Stimulated activated CD8-positive, alpha-beta memory T cell treated with anti-CD3 and anti-CD28 coated beads, Interleukin-4, amount 100 ng/mL, for 1 hour (primary cell): ENCODE results near the gene AZU1.
"Not testable (repeated sequence)": the region's sequence is repeated elsewhere in the genome, so short reads cannot be mapped to it uniquely, and the experiment has no call there.

Experiments
- DNase-seq, 2 donors: peaks; one replicate each; pipeline ENCODE4 v3.0.0-alpha.2; 2020; ENCODE audit warnings: low read depth in 2 of 2, low spot score in 1 of 2

AZU1 gene

DNA sequence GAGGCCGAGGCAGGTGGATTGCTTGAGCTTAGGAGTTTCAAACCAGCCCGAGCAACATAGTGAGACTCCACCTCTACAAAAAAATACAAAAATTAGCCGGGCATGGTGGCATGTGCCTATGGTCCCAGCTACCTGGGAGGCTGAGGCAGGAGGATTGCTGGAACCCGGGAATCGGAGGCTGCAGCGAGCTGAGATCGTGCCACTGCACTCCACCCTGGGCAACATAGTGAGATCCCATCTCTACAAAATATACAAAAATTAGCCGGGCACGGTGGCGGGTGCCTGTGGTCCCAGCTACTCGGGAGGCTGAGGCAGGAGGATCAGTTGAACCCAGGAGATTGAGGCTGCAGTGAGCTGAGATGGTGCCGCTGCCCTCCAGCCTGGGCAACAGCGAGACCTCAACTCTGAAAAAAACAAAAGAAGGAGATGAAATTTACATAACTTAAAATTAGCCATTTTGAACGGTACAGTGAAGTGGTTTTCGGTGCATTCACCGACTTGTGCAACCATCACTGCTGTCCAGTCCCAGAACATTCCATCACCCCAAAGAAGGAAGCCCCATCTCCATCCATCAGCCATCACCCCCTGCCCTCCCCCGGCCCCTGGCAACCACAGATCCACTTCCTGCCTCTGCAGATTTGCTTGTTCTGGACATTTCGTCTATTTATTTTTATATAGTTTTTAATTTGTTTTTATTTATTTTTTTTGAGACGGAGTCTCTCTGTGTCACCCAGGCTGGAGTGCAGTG, 1.6 kb upstream of the AZU1 start:
- DNase-seq: no peak

DNA sequence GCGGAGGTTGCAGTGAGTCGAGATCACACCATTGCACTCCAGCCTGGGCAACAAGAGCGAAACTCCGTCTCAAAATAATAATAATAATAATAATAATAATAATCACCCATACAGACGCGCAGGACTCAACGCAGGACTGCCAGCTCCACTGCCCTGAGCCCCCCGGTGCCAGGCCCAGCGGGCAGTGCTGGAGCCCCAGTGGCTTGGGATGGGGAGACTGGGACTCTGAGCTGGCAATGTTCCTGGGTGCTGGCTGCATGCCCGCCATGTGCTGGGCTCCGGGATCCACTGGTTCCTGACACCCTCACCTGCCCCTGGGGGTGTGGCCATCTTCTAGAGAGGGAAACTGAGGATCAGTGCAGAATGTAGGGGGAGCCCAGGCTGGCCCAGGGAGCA, 325 bp upstream of the AZU1 start:
- DNase-seq: no peak

DNA sequence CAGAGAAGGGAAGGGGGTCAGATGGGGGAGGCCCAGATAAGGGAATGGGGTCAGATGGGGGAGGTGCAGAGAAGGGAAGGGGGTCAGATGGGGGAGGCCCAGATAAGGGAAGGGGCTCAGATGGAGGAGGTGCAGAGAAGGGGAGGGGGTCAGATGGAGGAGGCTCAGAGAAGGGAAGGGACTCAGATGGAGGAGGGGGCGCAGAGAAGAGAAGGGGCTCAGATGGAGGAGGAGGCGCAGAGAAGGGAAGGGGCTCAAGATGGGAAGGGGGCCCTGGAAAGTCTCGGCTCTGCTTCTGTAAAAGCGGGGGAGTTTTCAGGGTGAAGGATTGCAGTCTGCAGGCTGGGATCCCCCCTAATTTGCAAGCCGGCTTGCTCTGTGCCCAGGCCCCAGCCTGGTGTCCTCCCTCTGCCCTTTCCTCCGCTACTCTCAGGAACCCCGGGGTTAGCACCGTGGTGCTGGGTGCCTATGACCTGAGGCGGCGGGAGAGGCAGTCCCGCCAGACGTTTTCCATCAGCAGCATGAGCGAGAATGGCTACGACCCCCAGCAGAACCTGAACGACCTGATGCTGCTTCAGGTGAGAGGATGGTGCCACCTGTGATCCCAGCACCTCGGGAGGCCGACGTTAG, 1.6 kb downstream of the AZU1 start:
- no peak for DNase-seq

DNA sequence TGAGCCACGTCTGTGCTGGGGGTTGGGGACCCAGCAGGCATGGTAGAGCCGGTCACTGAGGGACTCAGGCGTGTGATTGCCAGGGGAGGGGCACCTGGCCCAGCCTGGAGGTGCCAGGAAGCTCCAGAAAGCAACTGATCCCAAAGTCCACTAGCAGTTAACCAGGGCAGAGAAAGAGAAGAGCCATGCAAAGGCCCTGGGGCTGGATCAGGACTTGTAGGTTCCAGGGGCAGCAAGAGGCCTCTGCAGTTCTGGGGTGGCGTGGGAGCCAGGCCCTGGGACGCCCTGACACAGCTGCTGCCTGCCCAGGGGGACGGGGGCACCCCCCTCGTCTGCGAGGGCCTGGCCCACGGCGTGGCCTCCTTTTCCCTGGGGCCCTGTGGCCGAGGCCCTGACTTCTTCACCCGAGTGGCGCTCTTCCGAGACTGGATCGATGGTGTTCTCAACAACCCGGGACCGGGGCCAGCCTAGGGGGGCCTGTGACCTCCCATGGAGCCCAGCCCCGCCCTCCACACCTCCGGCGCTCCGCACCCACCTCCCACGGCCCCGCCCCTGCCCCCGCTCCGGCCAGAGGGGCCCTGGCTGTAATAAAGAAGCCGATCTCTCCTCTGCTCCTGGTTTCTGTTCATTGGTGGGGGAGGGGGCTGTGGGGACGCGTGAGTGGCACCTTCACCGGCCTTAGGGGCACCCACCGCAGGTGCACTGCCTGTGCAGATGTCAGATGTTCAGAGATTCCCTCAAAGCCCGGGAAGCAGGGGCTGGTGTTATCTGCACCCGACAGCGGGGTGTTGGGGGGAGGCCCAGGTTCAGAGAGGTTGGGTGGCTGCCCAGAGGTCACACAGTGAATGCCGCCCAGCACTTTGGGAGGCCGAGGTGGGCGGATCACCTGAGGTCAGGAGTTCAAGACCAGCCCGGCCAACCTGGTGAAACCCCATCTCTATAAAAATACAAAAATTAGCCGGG, 4.1 kb downstream of the AZU1 start:
- DNase-seq: no peak

DNA sequence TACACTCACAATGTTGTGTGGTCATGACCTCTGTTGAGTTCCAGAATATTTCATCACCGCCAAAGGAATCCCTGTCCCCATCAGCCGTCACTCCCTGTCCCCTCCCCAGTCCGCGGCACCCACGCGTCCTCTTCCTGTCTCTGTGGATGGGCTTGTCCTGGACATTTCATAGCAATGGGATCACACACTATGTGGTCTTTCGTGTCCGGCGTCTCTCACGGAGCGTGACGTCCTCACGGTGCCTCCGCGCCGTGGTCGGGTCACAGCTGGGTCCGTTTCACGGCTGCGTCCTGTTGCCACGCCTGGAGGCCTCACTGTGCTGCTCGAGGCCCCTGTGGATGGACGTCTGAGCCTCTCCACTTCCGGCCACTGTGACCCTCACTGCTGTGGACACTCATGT, 6.6 kb downstream of the AZU1 start:
- no peak for DNase-seq

DNA sequence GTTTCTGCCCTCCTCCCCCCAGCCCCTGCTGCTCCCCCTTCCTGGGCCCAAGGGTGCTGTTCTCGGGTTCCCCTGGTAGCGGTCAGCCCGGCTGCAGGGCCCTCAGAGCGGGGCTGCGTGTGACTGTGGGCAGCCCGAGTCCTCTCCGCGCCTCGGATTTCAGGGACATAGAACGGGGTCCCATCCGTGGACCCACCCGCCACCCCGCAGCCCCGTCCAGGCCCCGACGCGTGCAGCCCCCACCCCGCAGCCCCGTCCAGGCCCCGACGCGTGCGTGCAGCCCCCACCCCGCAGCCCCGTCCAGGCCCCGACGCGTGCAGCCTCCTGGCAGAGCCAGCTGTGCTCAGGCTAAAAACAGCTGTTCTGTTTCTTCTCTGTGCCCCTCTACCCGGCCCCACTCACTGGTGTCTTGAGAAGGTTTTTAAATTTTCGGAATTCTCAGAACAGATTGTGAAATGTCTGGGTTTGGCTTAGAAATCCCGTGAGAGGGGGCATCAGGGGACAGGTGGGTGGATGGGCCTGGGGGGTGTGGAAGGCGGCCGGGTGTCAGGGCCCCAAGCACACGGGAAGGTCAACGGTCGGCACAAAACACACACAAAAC, 7.7 kb downstream of the AZU1 start:
- DNase-seq: no peak

DNA sequence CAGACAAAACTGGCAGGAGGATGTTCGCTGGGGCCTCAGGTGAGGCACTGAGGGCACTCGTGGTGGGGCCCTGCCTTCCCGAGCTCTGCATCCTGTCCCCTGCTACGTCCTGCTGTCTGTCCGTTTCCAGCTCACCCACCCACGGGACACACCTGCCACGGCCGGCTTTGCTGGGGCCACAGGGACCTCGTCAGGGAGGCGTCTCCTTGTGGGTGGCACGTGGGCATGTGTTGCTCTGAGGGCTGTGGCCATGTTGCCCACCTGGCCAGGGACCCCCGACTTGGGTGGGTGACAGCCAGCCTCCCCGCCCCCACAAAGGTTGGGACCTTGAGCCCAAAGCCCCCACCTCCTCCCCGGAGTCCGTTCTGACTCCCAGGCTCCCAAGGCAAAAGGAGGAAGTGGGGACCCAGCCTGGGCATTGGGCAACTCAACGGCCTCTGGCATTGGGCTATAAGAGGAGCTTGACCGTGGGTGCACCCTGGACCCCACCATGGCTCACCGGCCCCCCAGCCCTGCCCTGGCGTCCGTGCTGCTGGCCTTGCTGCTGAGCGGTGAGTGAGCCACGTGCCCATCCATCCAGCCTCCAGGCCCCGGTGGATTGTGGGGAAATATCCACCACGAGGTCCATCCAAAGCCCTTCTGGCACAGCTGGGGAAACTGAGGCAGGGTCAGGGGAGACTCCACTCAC, 13.0 kb downstream of the AZU1 start, which contains the start of gene PRTN3:
TSS of gene PRTN3 (plus strand) at position 481 of the 688 bp plus-strand sequence. CDS start at position 491, 10 bp downstream.
- no peak for DNase-seq

DNA sequence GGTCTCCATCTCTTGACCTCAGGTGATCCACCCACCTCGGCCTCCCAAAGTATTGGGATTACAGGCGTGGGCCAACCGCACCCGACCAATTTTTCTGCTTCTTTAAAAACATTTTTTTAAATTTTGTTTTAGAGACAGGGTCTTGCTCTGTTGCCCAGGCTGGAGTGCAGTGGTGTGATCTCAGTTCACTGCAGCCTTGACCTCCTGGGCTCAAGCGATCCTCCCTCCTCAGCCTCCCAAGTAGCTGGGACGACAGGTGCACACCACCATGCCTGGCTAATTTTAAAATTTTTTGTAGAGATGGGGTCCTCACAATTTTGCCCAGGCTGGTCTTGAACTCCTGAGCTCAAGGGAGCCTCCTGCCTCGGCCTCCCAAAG, 15.2 kb downstream of the AZU1 start:
- not testable (repeated sequence) for DNase-seq

DNA sequence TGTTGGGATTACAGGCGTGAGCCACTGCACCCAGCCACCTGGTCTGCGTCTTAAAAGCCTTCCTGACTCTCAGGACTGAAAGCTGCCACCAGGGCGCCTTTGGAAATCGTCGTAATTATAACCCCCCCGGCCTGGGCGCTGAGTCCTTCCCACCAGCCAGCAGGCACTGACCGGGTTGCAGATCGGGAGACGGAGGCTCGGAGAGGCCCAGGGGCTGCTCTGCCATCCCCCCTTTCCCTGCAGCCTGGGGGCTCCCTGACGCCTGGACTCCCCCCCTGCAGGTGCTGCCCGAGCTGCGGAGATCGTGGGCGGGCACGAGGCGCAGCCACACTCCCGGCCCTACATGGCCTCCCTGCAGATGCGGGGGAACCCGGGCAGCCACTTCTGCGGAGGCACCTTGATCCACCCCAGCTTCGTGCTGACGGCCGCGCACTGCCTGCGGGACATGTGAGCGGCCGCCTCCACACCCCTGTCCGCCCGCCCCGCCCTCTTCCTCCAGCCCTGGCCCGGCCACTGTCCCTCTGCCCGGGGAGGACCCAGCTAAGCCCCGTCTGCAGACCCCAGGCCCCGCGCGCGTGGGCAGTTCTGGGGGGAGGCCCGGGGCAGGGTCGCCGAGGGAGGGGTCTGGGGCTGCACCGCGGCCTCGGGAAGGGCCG, 15.7 kb downstream of the AZU1 start:
- no peak for DNase-seq

DNA sequence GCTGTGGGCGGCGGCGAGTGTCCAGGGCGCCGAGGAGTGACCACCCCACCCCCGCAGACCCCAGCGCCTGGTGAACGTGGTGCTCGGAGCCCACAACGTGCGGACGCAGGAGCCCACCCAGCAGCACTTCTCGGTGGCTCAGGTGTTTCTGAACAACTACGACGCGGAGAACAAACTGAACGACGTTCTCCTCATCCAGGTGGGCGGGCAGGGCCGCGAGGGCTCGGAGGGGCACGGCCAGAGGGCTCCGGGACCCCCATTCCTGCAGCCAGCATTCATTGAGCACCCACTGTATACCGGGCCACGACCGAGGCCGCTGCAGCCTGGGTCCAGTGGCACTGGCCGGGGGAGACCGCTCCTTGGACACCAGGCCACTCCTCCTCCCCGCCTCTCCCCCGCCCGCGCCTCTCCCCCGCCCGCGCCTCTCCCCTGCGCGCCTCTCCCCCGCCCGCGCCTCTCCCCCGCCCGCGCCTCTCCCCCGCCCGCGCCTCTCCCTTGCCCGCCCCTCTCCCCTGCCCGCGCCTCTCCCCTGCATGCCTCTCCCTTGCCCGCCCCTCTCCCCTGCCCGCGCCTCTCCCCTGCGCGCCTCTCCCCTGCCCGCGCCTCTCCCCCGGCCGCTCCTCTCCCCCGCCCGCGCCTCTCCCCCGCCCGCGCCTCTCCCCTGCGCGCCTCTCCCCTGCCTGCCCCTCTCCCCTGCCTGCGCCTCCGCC, 16.4 kb downstream of the AZU1 start:
- DNase-seq: no peak

DNA sequence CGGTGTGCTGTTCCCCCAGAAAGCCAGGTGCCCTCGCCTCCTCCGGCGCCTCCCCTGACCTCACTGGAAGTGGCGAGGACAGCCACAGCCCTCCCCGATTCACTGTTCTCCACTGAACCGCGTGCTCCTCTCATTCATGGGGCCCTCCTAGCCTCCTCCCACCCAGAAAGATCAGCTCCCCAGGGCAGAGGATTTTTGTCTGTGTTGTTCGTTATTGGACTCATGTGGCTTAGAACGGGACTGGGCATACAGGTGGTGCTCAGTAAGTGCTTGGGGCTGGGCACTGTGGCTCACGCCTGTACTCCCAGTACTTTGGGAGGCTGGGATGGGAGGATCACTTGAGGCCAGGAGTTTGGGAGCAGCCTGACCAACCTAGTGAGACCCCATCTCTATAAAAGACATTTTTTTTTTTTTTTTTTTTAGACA, 16.9 kb downstream of the AZU1 start:
- no peak for DNase-seq

DNA sequence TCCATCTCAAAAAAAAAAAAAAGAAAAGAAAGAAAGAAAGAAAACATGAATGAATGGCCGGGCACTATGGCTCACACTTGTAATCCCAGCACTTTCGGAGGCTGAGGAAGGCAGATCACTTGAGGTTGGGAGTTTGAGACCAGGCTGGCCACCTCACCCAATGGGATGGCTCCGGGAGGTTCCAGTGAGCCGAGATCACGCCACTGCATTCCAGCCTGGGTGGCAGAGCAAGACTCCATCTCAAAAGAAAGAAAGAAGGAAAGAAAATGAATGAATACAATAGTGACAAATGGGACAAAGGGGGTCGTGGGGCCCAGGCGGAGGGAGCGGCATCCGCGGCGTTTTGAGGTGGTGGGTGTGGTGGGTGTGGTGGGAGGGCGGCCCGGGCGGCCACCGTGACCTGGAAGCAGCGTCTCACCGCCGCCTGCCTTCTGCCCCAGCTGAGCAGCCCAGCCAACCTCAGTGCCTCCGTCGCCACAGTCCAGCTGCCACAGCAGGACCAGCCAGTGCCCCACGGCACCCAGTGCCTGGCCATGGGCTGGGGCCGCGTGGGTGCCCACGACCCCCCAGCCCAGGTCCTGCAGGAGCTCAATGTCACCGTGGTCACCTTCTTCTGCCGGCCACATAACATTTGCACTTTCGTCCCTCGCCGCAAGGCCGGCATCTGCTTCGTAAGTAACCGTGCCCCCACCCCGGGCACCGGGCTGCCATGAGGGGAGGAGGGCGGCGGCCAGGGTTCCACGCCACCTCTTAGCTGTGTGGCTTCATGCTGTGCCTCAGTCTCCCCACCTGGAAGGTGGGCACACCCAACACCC, 18.3 kb downstream of the AZU1 start:
- DNase-seq: no peak

DNA sequence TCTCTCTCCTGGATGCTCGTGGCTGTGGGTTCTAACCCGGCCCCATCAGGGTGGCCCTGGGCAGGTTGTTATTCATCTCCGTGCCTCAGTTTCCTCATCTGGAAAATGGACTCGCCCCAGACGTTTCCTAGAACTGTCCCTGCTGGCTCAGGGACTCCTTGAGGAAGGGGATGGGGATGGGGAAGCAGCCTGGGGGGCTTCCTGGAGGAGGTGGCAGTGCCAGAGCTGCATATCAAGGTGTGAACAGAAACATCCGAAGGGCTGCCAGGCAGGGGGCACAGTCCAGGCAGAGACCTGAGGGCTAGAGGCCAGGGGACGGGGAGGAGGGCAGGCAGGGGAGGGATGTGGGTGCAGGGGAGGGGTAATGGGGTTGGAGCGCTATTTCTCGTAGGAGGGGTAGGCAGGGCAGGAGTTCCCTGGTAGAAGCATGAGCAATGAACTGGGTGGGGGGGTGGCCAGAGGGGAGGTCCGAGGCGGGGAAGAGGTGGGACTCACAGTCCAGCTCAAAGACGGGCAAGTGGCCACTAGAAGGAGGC, 20.8 kb downstream of the AZU1 start:
- DNase-seq: no peak

DNA sequence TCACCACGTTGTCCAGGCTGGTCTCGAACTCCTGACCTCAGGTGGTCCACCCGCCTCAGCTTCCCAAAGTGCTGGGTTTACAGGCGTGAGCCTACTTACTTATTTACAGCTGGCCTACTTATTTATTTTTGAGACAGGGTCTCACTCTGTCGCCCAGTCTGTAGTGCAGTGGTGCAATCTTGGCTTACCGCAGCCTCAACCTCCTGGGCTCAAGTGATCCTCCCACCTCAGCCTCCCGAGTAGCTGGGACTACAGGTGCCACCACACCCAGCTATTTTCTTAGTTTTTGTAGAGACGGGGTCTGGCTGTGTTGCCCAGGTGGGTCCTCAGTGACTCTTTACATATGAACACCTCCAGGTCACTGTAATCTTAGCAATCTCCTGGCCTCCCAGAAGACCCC, 21.6 kb downstream of the AZU1 start:
- not testable (repeated sequence) for DNase-seq

DNA sequence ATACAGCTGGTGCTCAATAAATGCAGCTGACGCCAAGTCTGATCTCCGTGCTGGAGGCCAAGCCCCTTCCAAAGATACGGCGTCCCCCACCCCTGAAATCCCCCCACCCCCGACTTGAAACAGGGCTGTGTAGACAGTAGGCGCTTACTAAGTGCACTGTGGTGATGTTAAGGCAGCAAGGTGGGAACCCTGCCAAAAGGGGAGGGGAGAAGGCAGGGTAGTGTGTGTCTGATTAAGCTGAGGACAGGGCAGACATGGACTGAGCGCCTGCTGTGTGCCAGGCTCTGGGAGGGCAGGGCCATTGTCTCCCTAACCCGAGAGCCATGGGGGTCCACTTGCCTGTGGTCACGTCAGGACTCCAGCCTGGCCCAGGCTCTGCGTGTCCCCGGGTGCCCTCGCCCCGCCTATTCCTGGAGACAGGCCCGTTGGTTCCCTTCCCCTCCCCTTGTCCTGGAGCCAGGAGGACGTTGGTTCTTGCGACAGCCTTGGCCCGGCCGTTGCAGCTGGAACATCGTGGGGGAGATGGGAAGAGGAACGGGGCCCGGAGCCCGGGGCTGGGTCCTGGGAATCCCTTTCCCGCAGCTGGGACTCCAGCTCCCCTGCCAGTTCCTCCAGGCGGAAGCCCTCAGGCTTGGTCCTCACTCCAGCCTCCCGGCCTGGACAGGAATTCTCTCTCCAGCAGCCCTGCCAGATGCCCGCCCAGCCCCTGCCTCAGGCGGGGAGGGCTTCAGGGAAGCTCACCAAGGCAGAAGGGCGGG, 22.8 kb downstream of the AZU1 start:
- DNase-seq: no peak

DNA sequence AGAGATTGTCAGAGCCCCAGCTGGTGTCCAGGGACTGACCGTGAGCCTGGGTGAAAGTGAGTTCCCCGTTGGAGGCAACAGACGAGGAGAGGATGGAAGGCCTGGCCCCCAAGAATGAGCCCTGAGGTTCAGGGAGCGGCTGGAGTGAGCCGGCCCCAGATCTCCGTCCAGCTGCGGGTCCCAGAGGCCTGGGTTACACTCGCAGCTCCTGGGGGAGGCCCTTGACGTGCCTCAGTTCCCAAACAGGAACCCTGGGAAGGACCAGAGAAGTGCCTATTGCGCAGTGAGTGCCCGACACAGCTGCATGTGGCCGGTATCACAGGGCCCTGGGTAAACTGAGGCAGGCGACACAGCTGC, 23.3 kb downstream of the AZU1 start:
- no peak for DNase-seq

DNA sequence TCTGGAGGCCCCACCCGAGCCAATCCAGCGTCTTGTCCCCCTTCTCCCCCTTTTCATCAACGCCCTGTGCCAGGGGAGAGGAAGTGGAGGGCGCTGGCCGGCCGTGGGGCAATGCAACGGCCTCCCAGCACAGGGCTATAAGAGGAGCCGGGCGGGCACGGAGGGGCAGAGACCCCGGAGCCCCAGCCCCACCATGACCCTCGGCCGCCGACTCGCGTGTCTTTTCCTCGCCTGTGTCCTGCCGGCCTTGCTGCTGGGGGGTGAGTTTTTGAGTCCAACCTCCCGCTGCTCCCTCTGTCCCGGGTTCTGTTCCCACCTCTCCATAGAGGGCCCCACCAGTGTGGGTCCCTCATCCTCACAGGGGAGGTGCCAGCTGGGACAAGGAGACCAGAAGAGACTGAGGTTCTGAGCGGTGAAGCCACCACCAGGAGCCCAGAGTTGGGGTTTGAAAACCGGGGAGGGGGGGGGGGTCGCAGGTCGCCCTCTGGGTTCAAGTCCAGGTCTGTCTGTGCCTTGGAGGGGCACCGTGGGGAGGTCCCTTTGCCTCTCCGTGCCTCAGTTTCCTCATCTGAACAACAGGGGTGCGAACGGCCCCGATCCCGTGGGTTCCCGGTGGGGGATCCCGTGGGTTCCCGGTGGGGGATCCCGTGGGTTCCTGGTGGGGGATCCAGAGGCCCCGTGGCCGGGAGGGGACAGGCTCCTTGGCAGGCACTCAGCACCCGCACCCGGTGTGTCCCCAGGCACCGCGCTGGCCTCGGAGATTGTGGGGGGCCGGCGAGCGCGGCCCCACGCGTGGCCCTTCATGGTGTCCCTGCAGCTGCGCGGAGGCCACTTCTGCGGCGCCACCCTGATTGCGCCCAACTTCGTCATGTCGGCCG, 24.7 kb downstream of the AZU1 start, which contains the start of gene ELANE:
TSS of gene ELANE (plus strand) at position 168 of the 878 bp plus-strand sequence. CDS start at position 194, 26 bp downstream.
- no peak for DNase-seq
